ENCODE measurements around the gene EFNA1. TPM values are rescaled to one million over a fixed set of nuclear protein-coding genes. Genes with fewer than 3 reads are reported as not detected.

Gene EFNA1
- total and polyA plus RNA-seq, 2 of the 13 experiments (the other 11 are each of a cell fraction or from before 2014, with no cell fraction given) = 81.8 to 874 TPM

DNA sequence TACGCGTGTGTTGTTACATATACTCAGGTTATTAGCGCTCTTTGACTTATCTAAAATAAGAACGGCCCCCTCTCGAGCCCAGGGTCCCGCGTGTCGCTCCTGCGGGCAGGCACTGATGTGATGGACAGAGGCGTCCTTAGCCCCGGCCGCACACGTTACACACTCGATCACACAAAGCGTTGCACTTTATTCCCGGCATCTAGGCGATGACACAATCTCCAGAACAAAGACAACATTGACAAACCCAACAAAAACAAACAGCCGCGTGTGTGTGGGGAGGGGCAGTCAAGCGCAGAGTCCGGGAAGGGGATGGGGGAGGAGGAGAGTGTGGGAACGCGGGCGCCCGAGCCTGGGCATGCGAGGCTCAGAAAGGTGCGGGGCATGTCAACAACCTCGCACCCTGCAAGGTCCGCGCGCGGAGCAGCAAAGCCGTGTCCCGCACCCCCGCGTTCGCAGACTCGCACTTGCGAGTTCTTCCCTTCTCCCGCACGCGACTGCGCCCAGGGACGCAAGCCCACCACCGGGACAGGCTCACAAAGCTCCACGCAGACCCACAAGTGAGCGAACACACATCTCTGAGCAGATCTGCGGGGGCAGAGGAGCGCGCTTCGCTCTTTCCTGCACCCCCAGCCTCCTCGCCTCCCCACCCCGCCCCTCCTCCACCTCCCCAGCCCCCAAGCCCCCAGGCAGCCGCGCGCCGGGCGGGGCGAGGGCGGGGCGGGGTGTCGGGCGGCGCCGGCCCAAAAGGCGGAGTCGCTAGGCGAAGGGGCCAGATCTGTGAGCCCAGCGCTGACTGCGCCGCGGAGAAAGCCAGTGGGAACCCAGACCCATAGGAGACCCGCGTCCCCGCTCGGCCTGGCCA, at the start of gene EFNA1 (continued):
- TF ChIP-seq ZNF552 (CRISPR knock-in tag; IDR thresholded peaks at IDR 0.05; ENCODE audit: borderline replicate concordance) (peak; percentile 84; the same call in 1 of the 2 replicates), HNF4G (IDR thresholded peaks at IDR 0.05; ENCODE audit: borderline replicate concordance, low read depth, low read length) (peak; percentile 97), HNF4G (CRISPR knock-in tag; IDR thresholded peaks at IDR 0.05; ENCODE audit: borderline replicate concordance, low read depth) (peak; percentile 93), ZNF644 (CRISPR knock-in tag; IDR thresholded peaks at IDR 0.05; ENCODE audit: low read depth) (no peak), SIN3B (IDR thresholded peaks at IDR 0.05; ENCODE audit: low read length) (peak; percentile 51; the same call in 1 of the 2 replicates), PLRG1 (conservative IDR thresholded peaks at IDR 0.05) (no peak), PHF5A (CRISPR knock-in tag; IDR thresholded peaks at IDR 0.05; ENCODE audit: low read depth, unreplicated experiment) (no peak), ZNF660 (CRISPR knock-in tag; IDR thresholded peaks at IDR 0.05; ENCODE audit: borderline replicate concordance, low read depth) (no peak), MBNL3 (CRISPR knock-in tag; conservative IDR thresholded peaks at IDR 0.05) (no peak), ZNF713 (CRISPR knock-in tag; IDR thresholded peaks at IDR 0.05) (no peak), ZEB1 (IDR thresholded peaks at IDR 0.05; ENCODE audit: insufficient replicate concordance, low read depth) (no peak)
- TF ChIP-seq, protein P1, sequence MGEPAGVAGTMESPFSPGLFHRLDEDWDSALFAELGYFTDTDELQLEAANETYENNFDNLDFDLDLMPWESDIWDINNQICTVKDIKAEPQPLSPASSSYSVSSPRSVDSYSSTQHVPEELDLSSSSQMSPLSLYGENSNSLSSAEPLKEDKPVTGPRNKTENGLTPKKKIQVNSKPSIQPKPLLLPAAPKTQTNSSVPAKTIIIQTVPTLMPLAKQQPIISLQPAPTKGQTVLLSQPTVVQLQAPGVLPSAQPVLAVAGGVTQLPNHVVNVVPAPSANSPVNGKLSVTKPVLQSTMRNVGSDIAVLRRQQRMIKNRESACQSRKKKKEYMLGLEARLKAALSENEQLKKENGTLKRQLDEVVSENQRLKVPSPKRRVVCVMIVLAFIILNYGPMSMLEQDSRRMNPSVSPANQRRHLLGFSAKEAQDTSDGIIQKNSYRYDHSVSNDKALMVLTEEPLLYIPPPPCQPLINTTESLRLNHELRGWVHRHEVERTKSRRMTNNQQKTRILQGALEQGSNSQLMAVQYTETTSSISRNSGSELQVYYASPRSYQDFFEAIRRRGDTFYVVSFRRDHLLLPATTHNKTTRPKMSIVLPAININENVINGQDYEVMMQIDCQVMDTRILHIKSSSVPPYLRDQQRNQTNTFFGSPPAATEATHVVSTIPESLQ (CRISPR knock-in tag; conservative IDR thresholded peaks at IDR 0.05) = no peak

Data from HepG2 (cell line).